ENCODE data around the gene GREB1L.

GRCh38 chr18:21303445-21303844 lies 61.4 kb downstream of the GREB1L start:
- TF ChIP-seq RCOR1 (IDR thresholded peaks at IDR 0.05; ENCODE audit: low read depth, low read length) (no peak), USF2 (IDR thresholded peaks at IDR 0.05) (no peak)

All from A549 (cell line).